COLO829 (cell line): ENCODE results near the gene NFAT5.
"Not testable (repeated sequence)": the region's sequence is repeated elsewhere in the genome, so short reads cannot be mapped to it uniquely, and the experiment has no call there.

Experiments
- DNase-seq: peaks from one replicate; pipeline ENCODE4 v3.0.0; 2012; ENCODE audit warnings: low spot score

Gene NFAT5

GRCh38 chr16:69596801-69597200, 31.0 kb downstream of the NFAT5 start:
- no peak for DNase-seq

- no peak for DNase-seq
Observed at GRCh38 chr16:69598045-69598444, 32.3 kb downstream of the NFAT5 start.

- no peak for DNase-seq
Observed at GRCh38 chr16:69599731-69600130, 34.0 kb downstream of the NFAT5 start.

GRCh38 chr16:69600202-69600601, 34.4 kb downstream of the NFAT5 start:
- no peak for DNase-seq

GRCh38 chr16:69601250-69601649, 35.5 kb downstream of the NFAT5 start:
- DNase-seq, result no peak

GRCh38 chr16:69606985-69607384, 41.2 kb downstream of the NFAT5 start:
- no peak for DNase-seq

GRCh38 chr16:69607674-69608073, 41.9 kb downstream of the NFAT5 start:
- DNase-seq, result no peak

GRCh38 chr16:69610356-69610755, 44.6 kb downstream of the NFAT5 start:
- no peak for DNase-seq

- DNase-seq, result no peak
Observed at GRCh38 chr16:69611103-69611640, 45.4 kb downstream of the NFAT5 start.

GRCh38 chr16:69613378-69614154, 47.8 kb downstream of the NFAT5 start:
- DNase-seq, result no peak

- no peak for DNase-seq
Observed at GRCh38 chr16:69615528-69615927, 49.8 kb downstream of the NFAT5 start.

GRCh38 chr16:69616082-69616481, 50.3 kb downstream of the NFAT5 start:
- no peak for DNase-seq

GRCh38 chr16:69618307-69618706, 52.5 kb downstream of the NFAT5 start:
- DNase-seq, result no peak

GRCh38 chr16:69618721-69619120, 53.0 kb downstream of the NFAT5 start:
- DNase-seq, result no peak

GRCh38 chr16:69619514-69619913, 53.7 kb downstream of the NFAT5 start:
- no peak for DNase-seq

GRCh38 chr16:69620573-69620972, 54.8 kb downstream of the NFAT5 start:
- DNase-seq, result no peak

GRCh38 chr16:69621225-69621624, 55.5 kb downstream of the NFAT5 start:
- DNase-seq, result no peak

GRCh38 chr16:69626256-69626655, 60.5 kb downstream of the NFAT5 start:
- DNase-seq, result no peak

GRCh38 chr16:69632828-69633227, 67.1 kb downstream of the NFAT5 start:
- DNase-seq, result no peak

GRCh38 chr16:69633375-69633774, 67.6 kb downstream of the NFAT5 start:
- no peak for DNase-seq

- not testable (repeated sequence) for DNase-seq
Observed at GRCh38 chr16:69636563-69637146, 70.9 kb downstream of the NFAT5 start.

- DNase-seq, result not testable (repeated sequence)
Observed at GRCh38 chr16:69637206-69637865, 71.6 kb downstream of the NFAT5 start.

- not testable (repeated sequence) for DNase-seq
Observed at GRCh38 chr16:69643997-69644396, 78.2 kb downstream of the NFAT5 start.
